Measurements from ENCODE around the gene EFEMP2.
A peak's percentile ranks its signal among the peaks of the same experiment; 100 is the strongest.

DNA sequence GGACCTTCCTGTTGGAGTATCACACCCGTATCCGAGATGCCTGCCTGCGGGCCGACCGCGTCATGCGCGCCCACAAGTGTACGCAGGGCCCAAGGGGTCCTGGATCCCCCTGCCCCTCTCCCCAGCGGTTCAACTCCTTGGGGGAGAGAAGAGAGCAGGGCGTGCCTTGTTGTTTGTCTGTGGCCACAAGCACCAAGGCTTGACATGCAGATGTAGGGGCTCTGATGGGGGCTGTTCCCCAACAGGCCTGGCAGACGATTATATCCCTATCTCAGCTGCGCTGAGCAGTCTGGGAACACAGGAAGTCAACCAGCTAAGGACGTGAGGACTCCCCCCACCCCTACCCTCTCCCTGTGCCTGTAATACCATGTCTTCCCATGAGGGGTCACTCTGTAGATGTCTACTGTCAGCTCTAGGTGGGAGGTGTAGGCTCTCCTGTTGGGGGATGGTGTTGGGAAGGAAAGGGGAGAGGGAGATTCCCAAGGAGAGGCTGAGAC is 21.5 kb downstream of the EFEMP2 start:
- no peak for TF ChIP-seq PAX8 (IDR thresholded peaks at IDR 0.05)
- TF ChIP-seq POLR2A (IDR thresholded peaks at IDR 0.05; ENCODE audit: low read depth, low read length): peak; percentile 24
- TF ChIP-seq, protein P1, sequence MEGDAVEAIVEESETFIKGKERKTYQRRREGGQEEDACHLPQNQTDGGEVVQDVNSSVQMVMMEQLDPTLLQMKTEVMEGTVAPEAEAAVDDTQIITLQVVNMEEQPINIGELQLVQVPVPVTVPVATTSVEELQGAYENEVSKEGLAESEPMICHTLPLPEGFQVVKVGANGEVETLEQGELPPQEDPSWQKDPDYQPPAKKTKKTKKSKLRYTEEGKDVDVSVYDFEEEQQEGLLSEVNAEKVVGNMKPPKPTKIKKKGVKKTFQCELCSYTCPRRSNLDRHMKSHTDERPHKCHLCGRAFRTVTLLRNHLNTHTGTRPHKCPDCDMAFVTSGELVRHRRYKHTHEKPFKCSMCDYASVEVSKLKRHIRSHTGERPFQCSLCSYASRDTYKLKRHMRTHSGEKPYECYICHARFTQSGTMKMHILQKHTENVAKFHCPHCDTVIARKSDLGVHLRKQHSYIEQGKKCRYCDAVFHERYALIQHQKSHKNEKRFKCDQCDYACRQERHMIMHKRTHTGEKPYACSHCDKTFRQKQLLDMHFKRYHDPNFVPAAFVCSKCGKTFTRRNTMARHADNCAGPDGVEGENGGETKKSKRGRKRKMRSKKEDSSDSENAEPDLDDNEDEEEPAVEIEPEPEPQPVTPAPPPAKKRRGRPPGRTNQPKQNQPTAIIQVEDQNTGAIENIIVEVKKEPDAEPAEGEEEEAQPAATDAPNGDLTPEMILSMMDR (IDR thresholded peaks at IDR 0.05 in 2 of 3, conservative IDR thresholded peaks at IDR 0.05 in 1 of 3; ENCODE audit: control insufficient read depth in 2 of 3, extremely low read depth in 1 of 3, insufficient read depth in 1 of 3, low read depth in 3 of 3, low read length in 3 of 3): peak in 2 of 3 experiments; percentile 46 to 64; a peak in 4 of 6 replicates
- TF ChIP-seq, protein P2, sequence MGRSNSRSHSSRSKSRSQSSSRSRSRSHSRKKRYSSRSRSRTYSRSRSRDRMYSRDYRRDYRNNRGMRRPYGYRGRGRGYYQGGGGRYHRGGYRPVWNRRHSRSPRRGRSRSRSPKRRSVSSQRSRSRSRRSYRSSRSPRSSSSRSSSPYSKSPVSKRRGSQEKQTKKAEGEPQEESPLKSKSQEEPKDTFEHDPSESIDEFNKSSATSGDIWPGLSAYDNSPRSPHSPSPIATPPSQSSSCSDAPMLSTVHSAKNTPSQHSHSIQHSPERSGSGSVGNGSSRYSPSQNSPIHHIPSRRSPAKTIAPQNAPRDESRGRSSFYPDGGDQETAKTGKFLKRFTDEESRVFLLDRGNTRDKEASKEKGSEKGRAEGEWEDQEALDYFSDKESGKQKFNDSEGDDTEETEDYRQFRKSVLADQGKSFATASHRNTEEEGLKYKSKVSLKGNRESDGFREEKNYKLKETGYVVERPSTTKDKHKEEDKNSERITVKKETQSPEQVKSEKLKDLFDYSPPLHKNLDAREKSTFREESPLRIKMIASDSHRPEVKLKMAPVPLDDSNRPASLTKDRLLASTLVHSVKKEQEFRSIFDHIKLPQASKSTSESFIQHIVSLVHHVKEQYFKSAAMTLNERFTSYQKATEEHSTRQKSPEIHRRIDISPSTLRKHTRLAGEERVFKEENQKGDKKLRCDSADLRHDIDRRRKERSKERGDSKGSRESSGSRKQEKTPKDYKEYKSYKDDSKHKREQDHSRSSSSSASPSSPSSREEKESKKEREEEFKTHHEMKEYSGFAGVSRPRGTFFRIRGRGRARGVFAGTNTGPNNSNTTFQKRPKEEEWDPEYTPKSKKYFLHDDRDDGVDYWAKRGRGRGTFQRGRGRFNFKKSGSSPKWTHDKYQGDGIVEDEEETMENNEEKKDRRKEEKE (IDR thresholded peaks at IDR 0.05): no peak
- no peak for TF ChIP-seq EP300 (IDR thresholded peaks at IDR 0.05; ENCODE audit: borderline replicate concordance in 1 of 2, control insufficient read depth in 1 of 2, low read depth in 2 of 2, low read length in 2 of 2)
- TF ChIP-seq, protein P3, sequence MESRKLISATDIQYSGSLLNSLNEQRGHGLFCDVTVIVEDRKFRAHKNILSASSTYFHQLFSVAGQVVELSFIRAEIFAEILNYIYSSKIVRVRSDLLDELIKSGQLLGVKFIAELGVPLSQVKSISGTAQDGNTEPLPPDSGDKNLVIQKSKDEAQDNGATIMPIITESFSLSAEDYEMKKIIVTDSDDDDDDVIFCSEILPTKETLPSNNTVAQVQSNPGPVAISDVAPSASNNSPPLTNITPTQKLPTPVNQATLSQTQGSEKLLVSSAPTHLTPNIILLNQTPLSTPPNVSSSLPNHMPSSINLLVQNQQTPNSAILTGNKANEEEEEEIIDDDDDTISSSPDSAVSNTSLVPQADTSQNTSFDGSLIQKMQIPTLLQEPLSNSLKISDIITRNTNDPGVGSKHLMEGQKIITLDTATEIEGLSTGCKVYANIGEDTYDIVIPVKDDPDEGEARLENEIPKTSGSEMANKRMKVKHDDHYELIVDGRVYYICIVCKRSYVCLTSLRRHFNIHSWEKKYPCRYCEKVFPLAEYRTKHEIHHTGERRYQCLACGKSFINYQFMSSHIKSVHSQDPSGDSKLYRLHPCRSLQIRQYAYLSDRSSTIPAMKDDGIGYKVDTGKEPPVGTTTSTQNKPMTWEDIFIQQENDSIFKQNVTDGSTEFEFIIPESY (IDR thresholded peaks at IDR 0.05): no peak
- no peak for TF ChIP-seq BRCA1 (IDR thresholded peaks at IDR 0.05; ENCODE audit: low read depth, low read length)
- no peak for TF ChIP-seq SPI1 (IDR thresholded peaks at IDR 0.05; ENCODE audit: borderline replicate concordance, insufficient read depth, low read depth, low read length)
- no peak for TF ChIP-seq CHD4 (IDR thresholded peaks at IDR 0.05)
- no peak for TF ChIP-seq LARP7 (IDR thresholded peaks at IDR 0.05)
- TF ChIP-seq JUNB (IDR thresholded peaks at IDR 0.05): no peak

All from GM12878 (cell line).